IMR-90 (cell line): Measurements from ENCODE around the gene ANKFN1. TPM values are rescaled to one million over a fixed set of nuclear protein-coding genes. Genes with fewer than 3 reads are reported as not detected.

Source experiments
- ATAC-seq: fragments of 200-7000 bp; cut with Tn5 transposase; 2 replicates; pipeline ENCODE4 v1.9.1; 2020; ENCODE audit warnings: low read depth, mild to moderate bottlenecking, moderate library complexity
- BruUV-seq: library from RNA; stranded (reverse); fragments of 400-500 nt; replicated peaks from 2 replicates; lab custom pipeline; 2021; lab: Mats Ljungman, UMichigan
- CTCF ChIA-PET: fragments of 300-600 bp; formaldehyde crosslinking; extraction: SDS; loops from one replicate; lab custom pipeline; 2021; ENCODE audit warnings: antibody characterized with exemption; lab: Yijun Ruan, JAX
- POLR2A ChIA-PET: fragments of 300-600 bp; sonication (Branson Sonifier 250); formaldehyde crosslinking; loops from one replicate; lab custom pipeline; 2022; ENCODE audit warnings: antibody characterized with exemption; ENCODE audit not compliant: unreplicated experiment; lab: Charles Lee
- DNase-seq: peaks from one replicate; pipeline ENCODE4 v3.0.0; 2013
- H2AFZ ChIP-seq: replicated peaks from 2 replicates; pipeline ENCODE3; 2013; ENCODE audit warnings: low read length, mild to moderate bottlenecking; ENCODE audit not compliant: poor library complexity
- H2AK5ac ChIP-seq: 2 replicates; pipeline ENCODE4 v1.6.1; 2013; ENCODE audit warnings: low read depth, low read length, inconsistent platforms
- H2AK9ac ChIP-seq: replicated peaks from 2 replicates; pipeline ENCODE3; 2013; ENCODE audit warnings: mild to moderate bottlenecking, low read depth, low read length, moderate library complexity; ENCODE audit not compliant: poor library complexity
- H2BK120ac ChIP-seq: 2 replicates; pipeline ENCODE4 v1.6.1; 2013; ENCODE audit warnings: low read depth, low read length, inconsistent platforms
- H2BK15ac ChIP-seq: 3 replicates; pipeline ENCODE4 v1.6.1; 2013; ENCODE audit warnings: low read depth, low read length, inconsistent platforms
- H2BK20ac ChIP-seq: 2 replicates; pipeline ENCODE4 v1.6.1; 2013; ENCODE audit warnings: low read depth, mild to moderate bottlenecking, inconsistent platforms, low read length, moderate library complexity
- H2BK5ac ChIP-seq: 2 replicates; pipeline ENCODE4 v1.6.1; 2013; ENCODE audit warnings: mild to moderate bottlenecking, low read depth, low read length, inconsistent platforms; ENCODE audit not compliant: poor library complexity, severe bottlenecking
- H3K14ac ChIP-seq: replicated peaks from 2 replicates; pipeline ENCODE4 v1.6.1; 2013; ENCODE audit warnings: low read depth, low read length, inconsistent platforms
- H3K18ac ChIP-seq: 2 replicates; pipeline ENCODE4 v1.6.1; 2013; ENCODE audit warnings: low read depth, low read length, control low read depth
- H3K23ac ChIP-seq: 2 replicates; pipeline ENCODE4 v1.6.1; 2013; ENCODE audit warnings: low read depth, low read length, inconsistent platforms
- H3K27ac ChIP-seq: 2 replicates; pipeline ENCODE4 v1.5.1; 2013; ENCODE audit warnings: mild to moderate bottlenecking, control low read depth, low read length; ENCODE audit not compliant: insufficient read depth
- H3K27me3 ChIP-seq: 2 replicates; pipeline ENCODE4 v1.6.1; 2013; ENCODE audit warnings: low read length; ENCODE audit not compliant: control insufficient read depth, insufficient read depth
- H3K36me3 ChIP-seq: 2 replicates; pipeline ENCODE4 v1.6.1; 2013; ENCODE audit warnings: low read length, mixed read lengths; ENCODE audit not compliant: control insufficient read depth, insufficient read depth
- H3K4ac ChIP-seq: 2 replicates; pipeline ENCODE4 v1.6.1; 2013; ENCODE audit warnings: low read depth, low read length, inconsistent platforms
- H3K4me1 ChIP-seq: 2 replicates; pipeline ENCODE4 v1.6.1; 2013; ENCODE audit warnings: low read length, mixed read lengths; ENCODE audit not compliant: control insufficient read depth, insufficient read depth
- H3K4me2 ChIP-seq: 2 replicates; pipeline ENCODE4 v1.6.1; 2013; ENCODE audit warnings: low read depth, mild to moderate bottlenecking, control low read depth, low read length, moderate library complexity
- H3K4me3 ChIP-seq: 2 replicates; pipeline ENCODE4 v1.5.1; 2013; ENCODE audit warnings: low read depth, mild to moderate bottlenecking, control low read depth, low read length, moderate library complexity; ENCODE audit not compliant: insufficient read depth
- H3K56ac ChIP-seq: 2 replicates; pipeline ENCODE4 v1.6.1; 2013; ENCODE audit warnings: low read length, inconsistent platforms; ENCODE audit not compliant: insufficient read depth; ENCODE audit errors: extremely low read depth
- H3K79me1 ChIP-seq, 2 experiments: 2 replicates each; pipeline ENCODE4 v1.6.1; 2013; ENCODE audit warnings: low read length in 2 of 2, inconsistent platforms in 1 of 2, low read depth in 1 of 2
- H3K9ac ChIP-seq: 2 replicates; pipeline ENCODE4 v1.6.1; 2013; ENCODE audit warnings: low read depth, low read length, control low read depth
- H3K9me1 ChIP-seq: 2 replicates; pipeline ENCODE4 v1.6.1; 2013; ENCODE audit warnings: low read length, inconsistent platforms; ENCODE audit not compliant: insufficient read depth
- H3K9me3 ChIP-seq: 2 replicates; pipeline ENCODE4 v1.6.1; 2013; ENCODE audit warnings: low read length; ENCODE audit not compliant: control insufficient read depth, insufficient read depth
- H4K20me1 ChIP-seq: 2 replicates; pipeline ENCODE4 v1.6.1; 2013; ENCODE audit warnings: low read length, inconsistent platforms; ENCODE audit not compliant: insufficient read depth
- H4K5ac ChIP-seq: 2 replicates; pipeline ENCODE4 v1.6.1; 2013; ENCODE audit warnings: mild to moderate bottlenecking, low read depth, low read length, control low read depth
- H4K8ac ChIP-seq, 2 experiments: 2 replicates each; pipeline ENCODE4 v1.6.1; 2013; ENCODE audit warnings: low read depth in 2 of 2, low read length in 2 of 2, control low read depth in 1 of 2, inconsistent platforms in 1 of 2
- H4K91ac ChIP-seq: 2 replicates; pipeline ENCODE4 v1.6.1; 2013; ENCODE audit warnings: low read depth, low read length, inconsistent platforms; ENCODE audit not compliant: insufficient read depth
- MAFK ChIP-seq: IDR thresholded peaks from 2 replicates; pipeline ENCODE4 v1.6.1; 2012; ENCODE audit warnings: low read depth, low read length, improper control_type of control experiment
- RCOR1 ChIP-seq: IDR thresholded peaks from 2 replicates; pipeline ENCODE4 v1.6.1; 2012; ENCODE audit warnings: mild to moderate bottlenecking, low read length, improper control_type of control experiment; ENCODE audit not compliant: insufficient replicate concordance
- SMC3 ChIP-seq: fragments of 150-350 bp; IDR thresholded peaks from 2 replicates; pipeline ENCODE4 v1.6.1; 2016; ENCODE audit warnings: low read depth, mild to moderate bottlenecking, antibody characterized with exemption, low read length, moderate library complexity
- WGBS, 2 experiments: methylation state at CpG; one replicate each; pipeline versions ENCODE4 v1.1.5 to v1.1.7; 2013; ENCODE audit warnings: missing lambda C conversion rate in 2 of 2; ENCODE audit not compliant: insufficient read length in 1 of 2; ENCODE audit errors: extremely low coverage in 2 of 2; 5-methylcytosine and 5-hydroxymethylcytosine counted together
- dilution Hi-C: fragments of 300-500 bp; cut with HindIII; formaldehyde crosslinking; loops from one replicate; pipeline ENCODE4 v1.14.3; 2018; ENCODE audit warnings: low sequenced_read_pairs; ENCODE audit not compliant: unreplicated experiment
- in situ Hi-C: fragments of 300-500 bp; cut with MboI; formaldehyde crosslinking; loops from 3 replicates; pipeline ENCODE4 v1.14.3; 2019; ENCODE audit warnings: low sequenced_read_pairs, inconsistent platforms, mixed read lengths
- intact Hi-C: fragments of 100-400 bp; cut with micrococcal nuclease; formaldehyde crosslinking; loops from 2 replicates; pipeline ENCODE4 v1.10.0; 2022
- polyA plus RNA-seq, 3 experiments: library from polyadenylated mRNA; depleted of rRNA; stranded (reverse); fragments of >200 nt; gene quantifications; 2 replicates each; pipeline ENCODE4 v1.2.3, GENCODE V29; 2012; ENCODE audit warnings: low replicate concordance in 1 of 3
- total RNA-seq: library from RNA; depleted of rRNA; stranded (reverse); fragments of >200 nt; gene quantifications from 2 replicates; pipeline ENCODE4 v1.2.3, GENCODE V29; 2012

The ANKFN1 gene
- total and polyA plus RNA-seq, 2 of the 4 experiments (the other 2 are of a cell fraction) = not detected

- CTCF ChIA-PET = interaction anchor here (1.2 kb wide), 1 partner anchor 201 kb away, joined by 4 read pairs; no protein-coding TSS in a partner anchor
- in situ Hi-C loops = no loop called here
- H2AK9ac ChIP-seq = no peak overlapping the region
- H3K56ac ChIP-seq = no peak overlapping the region
- H3K9me3 ChIP-seq = no peaks in the 10 kb centered on the region
- no peaks in the 10 kb centered on the region for H3K36me3 ChIP-seq
- no peak overlapping the region for H2BK15ac ChIP-seq
- H4K20me1 ChIP-seq = no peaks in the 10 kb centered on the region
- peaks cover 2% of the 10 kb centered on the region; the same call in 1 of the 2 replicates for H3K27me3 ChIP-seq
- ATAC-seq (no peak), DNase-seq (no peak)
- H3K4me2 ChIP-seq = no peak overlapping the region
- no peak overlapping the region for H4K5ac ChIP-seq
- H3K4me1 ChIP-seq = no peaks in the 10 kb centered on the region
- no CpG with 5 or more reads among the region's 4 CpGs for WGBS, 2 experiments
- POLR2A ChIA-PET = no interaction called here
- no peaks in the 10 kb centered on the region for H3K79me1 ChIP-seq
- H2AK5ac ChIP-seq = no peak overlapping the region
- no peak overlapping the region for H4K8ac ChIP-seq
- H3K4me3 ChIP-seq = no peak overlapping the region
- H3K4ac ChIP-seq = no peak overlapping the region
- no peaks in the 10 kb centered on the region for H3K9me1 ChIP-seq
- no peak for TF ChIP-seq MAFK
- no peak for TF ChIP-seq SMC3
- TF ChIP-seq RCOR1 = no peak
- intact Hi-C loops = no loop called here
- H3K23ac ChIP-seq = no peak overlapping the region
- H4K91ac ChIP-seq = no peak overlapping the region
- H2AFZ ChIP-seq = no peak overlapping the region
- H3K9ac ChIP-seq = no peak overlapping the region
- no peak overlapping the region for H2BK5ac ChIP-seq
- dilution Hi-C loops = no loop called here
- no peak overlapping the region for H3K27ac ChIP-seq
- no peak overlapping the region for H3K14ac ChIP-seq
- H2BK120ac ChIP-seq = no peak overlapping the region
- no peak overlapping the region for H2BK20ac ChIP-seq
- H3K18ac ChIP-seq = no peak overlapping the region
- BruUV-seq = no TSS peak
Observed at GRCh38 chr17:56514899-56515298, 361.6 kb downstream of the ANKFN1 start.
